ENCODE data around the gene HLA-DPA1.

Gene HLA-DPA1

DNA sequence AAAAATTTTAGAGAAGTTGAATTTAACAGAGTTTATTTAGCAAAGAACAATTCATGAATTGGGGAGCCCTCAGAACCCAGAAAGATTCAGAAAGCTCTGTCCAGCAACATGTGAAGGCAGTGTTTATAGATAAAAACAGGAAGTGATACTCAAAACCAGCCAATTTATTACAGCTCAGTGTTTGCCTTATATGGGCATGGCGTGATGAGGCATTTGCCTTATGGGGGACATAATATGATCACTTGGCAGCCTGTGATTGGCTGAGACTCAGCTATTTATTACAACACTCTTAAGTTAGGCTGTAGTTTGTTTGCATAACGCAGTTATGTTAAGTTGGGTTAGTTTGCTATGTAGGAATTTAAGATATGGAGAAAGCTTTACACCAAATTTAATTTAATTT lies 11.5 kb downstream of the HLA-DPA1 start:
- peak; percentile 13 for DNase-seq

DNA sequence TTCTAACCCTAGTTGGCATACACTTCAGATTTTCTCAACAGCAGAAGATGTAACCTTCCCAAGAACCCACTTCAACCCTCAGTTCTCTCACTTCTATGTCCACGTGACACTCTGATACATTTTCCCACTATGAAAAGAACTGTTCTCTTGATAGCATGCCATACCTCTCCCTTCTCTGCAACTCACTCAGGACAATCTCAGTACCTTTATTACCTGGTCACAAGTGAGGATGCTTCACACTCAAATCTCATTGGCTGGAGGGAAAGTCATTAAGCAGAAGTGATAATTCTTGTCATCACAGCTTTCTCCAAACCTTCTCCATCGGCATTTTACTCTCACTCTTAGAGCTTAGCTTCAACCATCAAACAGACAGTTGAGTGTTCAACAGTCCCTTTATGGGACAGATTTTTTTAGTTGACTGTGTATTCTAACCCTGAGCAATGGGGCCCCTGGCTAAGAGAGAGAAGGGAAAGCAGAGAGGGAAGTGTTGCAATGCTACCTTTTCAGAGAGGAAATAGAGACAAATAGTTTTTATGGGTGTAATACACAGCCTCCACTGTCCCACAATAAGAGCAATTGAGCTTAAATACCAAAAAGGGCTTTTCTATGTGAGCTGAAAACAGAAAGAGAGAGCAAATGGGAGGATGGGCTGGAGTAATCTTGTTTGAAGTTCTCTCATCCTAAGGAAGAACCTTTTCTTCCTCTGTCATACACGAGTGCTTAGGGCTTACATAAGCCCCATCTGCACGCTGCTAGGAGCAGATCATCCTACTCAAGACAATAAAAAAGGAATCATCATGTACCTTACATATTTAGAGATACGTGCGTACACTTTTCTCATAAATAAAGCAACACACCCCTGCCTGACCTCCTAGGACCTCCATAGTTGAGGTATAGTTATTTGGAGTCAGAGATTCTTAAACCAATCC lies 16.0 kb downstream of the HLA-DPA1 start:
- DNase-seq = no peak

DNA sequence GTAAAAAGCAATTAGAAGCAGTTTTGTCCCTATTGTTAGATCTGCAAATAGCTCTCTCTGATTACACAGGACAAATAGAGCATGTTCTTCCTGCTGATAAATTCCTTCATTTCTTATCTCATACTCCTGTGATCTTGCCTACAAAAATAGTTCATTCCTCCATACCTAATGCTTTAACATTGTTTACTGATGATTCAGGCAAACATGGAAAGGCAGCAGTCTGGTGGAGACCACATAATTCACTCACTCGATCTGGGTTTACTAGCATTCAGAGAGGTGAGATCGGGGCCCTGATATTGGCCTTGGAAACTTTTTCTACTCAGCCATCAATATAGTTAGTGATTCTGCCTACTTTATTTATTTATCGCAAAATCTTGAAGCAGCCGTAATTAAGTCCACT lies 20.2 kb downstream of the HLA-DPA1 start:
- DNase-seq = no peak

DNA sequence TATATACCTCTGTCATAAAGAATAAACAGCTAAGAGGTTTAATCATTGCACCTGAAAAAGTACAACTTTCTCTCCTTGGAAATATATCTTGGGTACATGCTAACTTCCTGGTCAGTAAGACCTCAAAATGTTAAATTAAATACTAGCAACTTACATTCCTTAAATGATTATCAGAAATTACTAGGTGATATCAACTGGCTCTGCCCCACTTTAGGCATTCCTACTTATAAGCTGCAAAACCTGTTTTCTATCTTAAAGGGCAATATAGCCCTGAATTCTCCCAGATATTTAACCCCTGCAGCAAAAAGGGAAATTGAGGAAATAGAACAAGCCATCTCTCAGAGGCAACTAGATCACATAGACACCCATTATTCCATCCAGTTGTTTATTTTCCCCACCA lies 20.8 kb downstream of the HLA-DPA1 start:
- DNase-seq = no peak

- DNase-seq = no peak
These were observed 23.2 kb downstream of the HLA-DPA1 start for GRCh38 chr6:33050014-33050810.

DNA sequence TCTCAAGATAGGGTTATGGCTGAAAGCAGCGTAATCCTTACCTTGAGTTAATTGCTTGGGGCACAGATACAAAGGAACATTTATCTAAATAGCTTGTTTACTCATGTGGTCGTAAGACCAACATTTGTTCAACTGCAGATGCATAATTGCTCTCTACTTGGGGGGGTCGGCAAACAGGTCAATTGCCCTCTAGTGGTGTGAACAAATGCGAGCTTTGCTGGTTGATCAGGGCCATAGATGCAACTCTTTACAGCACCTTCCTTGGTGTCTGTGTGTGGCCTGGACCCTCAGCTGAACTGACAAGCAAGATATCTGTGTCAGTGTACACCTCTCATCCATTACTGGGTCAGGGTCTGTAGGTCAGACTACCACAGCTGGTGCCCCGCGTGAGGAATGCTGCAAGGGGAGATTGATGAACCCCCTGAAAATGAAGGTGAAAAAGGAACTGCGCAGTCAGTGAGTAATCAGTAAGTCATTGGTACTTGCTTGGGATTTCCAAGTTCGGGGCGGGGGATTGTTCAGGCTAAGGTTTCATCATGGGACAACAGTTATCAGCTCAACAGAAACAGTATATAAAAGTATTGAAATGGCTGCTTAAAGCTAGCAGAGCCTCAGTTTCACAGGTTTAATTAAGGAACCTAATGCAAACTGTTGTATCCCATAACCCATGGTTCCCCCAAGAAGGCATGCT lies 24.0 kb downstream of the HLA-DPA1 start:
- no peak for DNase-seq

DNA sequence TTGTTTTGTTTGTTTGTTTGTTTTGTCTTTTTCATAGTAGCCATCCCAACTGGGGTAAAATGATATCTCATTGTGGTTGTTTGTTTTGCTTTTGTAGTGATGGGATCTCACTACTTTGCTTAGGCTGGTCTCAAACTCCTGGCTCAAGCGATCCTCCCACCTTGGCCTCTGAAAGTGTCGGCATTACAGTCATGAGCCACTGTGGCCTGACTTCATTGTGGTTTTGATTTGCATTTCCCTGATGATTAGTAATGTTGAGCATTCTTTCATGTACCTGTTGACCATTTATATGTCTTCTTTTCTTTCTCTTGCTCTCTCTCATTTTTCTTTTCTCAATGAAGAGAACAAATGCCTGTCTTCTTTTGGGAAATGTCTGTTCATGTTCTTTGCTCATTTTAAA lies 33.3 kb downstream of the HLA-DPA1 start:
- no peak for DNase-seq

DNA sequence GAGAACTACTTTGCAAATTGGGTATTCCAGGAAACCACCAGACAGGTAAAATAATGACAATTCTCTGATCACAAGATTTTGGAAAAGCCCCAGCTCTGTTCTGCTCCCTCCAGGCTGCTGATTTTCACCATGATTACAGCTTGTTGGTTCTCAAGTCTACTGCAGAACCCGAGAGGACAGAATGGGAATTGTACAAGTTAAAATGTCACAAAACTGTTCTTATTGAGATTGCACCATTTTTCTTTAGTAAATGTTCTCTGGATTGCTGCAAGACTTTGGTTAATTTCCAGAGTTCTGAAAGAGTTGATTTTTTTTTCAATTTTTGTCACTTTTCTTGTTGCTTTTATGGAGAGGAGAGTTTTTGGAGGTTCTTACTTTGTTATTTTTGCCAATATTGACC lies 36.9 kb downstream of the HLA-DPA1 start:
- no peak for DNase-seq

- DNase-seq = no peak
These were observed 38.9 kb downstream of the HLA-DPA1 start for GRCh38 chr6:33034554-33034953.

- no peak for DNase-seq
These were observed 43.2 kb downstream of the HLA-DPA1 start for GRCh38 chr6:33030245-33030644.

DNA sequence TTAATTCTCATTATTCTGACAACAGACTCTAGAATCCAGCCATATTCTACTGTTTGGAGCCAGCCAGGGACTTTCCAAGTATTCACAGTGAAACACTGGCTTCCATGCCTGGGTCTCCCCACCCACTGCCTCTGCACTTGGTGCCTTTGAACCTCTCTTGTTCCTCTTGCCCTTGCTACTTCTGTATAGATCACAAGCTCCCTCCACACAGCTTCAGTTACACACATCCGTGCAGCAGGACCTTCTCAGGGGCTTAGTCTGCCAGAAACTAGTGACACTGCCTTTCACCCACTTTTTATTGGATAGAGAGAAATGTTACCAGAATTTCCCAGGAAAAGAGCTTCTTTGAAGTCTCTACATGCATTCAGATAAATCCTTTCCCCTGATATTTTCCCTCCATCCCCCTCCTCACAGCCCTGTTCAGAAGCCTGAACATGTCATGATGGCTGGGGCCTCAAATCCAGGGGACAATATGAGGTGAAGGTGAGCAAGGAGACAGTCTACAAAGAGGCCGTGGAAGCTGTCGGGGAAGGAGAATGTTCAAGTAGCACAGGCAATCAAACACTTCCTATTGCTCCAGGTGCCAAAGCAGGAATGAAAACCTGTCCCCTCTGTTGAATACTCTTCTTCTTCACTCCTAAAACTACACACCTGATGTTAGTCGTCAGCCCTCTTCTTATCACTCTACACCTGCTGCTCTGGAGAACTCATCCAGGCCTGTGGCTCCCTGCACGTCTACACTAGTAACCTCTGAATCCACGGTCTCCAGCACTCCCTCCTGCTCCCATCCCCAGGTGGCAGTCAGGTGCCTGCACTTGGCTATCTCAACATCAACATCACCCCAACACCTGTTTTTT lies 43.9 kb downstream of the HLA-DPA1 start:
- peak; percentile 73 for DNase-seq

GRCh38 chr6:33028220-33028849 lies 45.1 kb downstream of the HLA-DPA1 start:
- no peak for DNase-seq

DNA sequence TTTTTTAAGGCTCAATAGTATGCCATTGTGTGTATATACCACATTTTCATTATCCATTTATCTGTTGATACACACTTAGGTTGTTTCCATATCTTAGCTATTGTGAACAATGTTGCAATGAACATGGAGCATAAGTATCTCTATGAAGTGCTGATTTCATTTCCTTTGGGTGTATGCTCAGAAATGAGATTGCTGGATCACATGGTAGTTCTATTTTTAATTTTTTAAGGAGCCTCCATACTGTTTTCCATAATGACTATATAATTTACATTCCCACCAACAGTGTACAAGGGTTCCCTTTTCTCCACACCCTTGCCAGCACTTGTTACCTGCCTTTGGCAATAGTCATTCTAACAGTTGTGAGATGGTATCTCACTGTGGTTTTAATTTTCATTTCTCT lies 48.9 kb downstream of the HLA-DPA1 start:
- DNase-seq = no peak

GRCh38 chr6:33023536-33023935 lies 49.9 kb downstream of the HLA-DPA1 start:
- DNase-seq = no peak

DNA sequence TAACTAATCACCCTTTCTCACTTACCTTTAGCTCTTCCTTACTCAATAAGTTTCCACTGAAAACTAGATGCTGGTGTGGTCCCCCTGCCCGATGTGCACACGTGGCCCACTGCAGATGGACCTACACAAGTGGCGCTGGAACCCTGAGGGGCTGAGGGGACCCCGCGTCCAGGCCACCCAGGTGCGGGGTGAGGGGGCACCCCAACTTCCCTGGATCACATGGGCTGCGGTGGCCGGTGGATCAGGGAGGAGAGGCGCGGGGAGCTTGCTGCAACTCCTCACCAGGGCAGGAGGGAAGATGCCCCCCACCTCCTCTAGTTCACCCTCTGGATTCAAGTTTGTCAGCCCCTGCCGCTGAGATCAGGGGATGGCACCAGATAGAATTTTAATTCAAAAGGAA lies 51.5 kb downstream of the HLA-DPA1 start:
- DNase-seq = no peak

DNA sequence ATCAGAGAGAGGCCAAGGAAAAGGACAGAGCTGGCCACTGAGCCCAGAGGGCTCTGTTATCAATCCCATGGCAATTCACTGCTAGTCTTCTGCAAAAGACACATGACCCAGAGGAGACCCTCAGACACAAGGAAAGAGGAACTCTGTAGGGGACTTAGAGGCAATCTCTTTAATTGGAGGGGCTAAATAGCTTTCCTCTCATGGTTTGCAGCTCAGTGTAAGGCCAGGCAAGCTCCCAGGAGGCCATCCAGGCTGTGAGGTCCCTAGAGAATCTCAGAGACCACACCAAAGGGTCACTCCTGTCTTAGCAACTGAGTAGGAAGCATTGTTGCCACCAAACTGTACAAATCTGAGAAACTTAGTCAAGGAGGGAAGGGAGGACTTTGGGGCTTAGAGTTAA lies 54.1 kb downstream of the HLA-DPA1 start:
- DNase-seq = no peak

DNA sequence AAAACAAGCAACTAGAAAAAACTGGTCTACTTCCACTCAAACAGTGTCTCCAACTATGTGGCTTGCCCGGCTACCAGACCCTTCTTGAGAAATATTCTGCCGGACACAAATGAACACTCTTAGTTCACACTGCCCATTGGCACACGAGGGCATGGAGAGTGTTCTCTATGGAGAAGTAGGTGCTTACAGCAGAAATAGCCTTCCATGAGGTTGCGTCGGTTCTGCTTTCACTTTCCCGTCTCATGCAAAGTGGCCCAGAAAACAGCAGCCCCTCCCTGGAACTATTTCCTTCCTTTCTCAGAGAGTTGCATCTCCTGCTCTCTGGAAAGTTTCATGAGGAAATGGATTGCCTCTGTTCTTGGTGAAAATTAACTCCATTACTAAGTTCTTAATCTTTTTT lies 54.5 kb downstream of the HLA-DPA1 start:
- no peak for DNase-seq

GRCh38 chr6:33018418-33018817 lies 55.0 kb downstream of the HLA-DPA1 start:
- DNase-seq = no peak

- DNase-seq = no peak
These were observed 55.6 kb downstream of the HLA-DPA1 start for GRCh38 chr6:33017694-33018353.

DNA sequence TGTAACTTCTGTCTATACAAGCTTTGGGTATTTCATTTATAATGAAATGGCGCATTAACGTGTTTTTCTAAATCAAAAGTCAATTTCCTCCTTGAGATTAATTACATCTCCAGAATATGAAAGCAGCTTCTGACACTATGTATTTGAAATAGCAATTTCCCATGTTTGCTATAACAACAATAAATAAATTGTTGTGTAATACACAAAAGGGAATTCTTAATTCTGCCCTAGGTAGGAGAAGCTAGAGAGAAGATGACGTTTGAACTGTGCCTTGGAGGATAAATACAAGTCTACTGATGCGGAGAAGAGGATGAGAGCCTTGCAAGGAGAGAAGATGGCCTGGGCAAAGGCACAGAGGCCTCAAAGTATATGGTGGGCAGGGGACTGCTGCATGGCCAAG lies 56.4 kb downstream of the HLA-DPA1 start:
- no peak for DNase-seq

DNA sequence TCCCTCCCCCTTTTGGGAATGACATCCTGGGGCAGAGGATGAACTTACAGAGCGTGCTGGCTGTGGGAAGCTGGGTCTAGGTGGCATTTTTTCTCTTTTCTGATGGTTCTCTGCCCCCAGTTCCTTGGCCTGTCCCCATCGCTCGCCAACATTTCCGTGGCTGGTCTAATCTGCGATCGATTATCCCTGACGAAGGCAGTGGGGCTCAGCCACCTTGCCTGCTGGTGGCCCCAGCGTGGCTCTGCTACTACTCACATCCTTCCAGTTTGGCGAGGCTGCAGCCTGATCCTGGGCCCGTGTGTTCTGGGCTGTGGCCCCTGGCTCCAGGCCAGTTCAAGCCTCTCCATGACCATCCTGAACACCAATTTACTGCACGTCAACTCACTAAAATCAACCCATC lies 57.7 kb downstream of the HLA-DPA1 start:
- no peak for DNase-seq

All from activated CD4-positive, alpha-beta T cell treated with anti-CD3 and anti-CD28 coated beads, Interleukin-2, amount 50 U/mL, for 16 hours (primary cell).